Activated gamma-delta T cell (primary cell): ENCODE data around the gene MT1B.

Experiments used
- DNase-seq: peaks from one replicate; lab custom pipeline; 2025; lab: John Stamatoyannopoulos, UW

MT1B gene

GRCh38 chr16:56684926-56685590 lies 33.4 kb downstream of the MT1B start:
- no peak for DNase-seq

- no peak for DNase-seq
These were observed 35.1 kb downstream of the MT1B start for GRCh38 chr16:56686758-56687157.

- no peak for DNase-seq
These were observed 37.1 kb downstream of the MT1B start for GRCh38 chr16:56688762-56689161.

DNA sequence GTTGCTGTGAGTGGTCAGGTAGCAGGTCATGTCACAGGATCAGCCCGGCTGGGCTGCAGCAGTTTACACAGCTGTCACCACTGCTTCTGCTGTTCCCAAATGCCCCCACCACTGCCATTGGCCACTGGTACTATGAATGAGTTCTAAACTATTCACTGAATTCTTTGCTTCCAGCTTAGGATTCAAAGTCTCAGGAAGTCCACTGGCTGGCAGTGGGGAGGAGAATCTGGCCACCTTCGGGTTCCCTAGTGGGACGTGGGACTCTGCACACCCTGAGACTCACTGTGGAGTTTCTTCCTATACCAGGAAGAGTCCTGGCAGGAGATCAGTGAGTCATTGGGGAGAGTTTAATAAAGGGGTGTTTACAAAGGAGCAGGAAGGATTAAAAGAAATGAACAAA lies 37.5 kb downstream of the MT1B start:
- no peak for DNase-seq

DNA sequence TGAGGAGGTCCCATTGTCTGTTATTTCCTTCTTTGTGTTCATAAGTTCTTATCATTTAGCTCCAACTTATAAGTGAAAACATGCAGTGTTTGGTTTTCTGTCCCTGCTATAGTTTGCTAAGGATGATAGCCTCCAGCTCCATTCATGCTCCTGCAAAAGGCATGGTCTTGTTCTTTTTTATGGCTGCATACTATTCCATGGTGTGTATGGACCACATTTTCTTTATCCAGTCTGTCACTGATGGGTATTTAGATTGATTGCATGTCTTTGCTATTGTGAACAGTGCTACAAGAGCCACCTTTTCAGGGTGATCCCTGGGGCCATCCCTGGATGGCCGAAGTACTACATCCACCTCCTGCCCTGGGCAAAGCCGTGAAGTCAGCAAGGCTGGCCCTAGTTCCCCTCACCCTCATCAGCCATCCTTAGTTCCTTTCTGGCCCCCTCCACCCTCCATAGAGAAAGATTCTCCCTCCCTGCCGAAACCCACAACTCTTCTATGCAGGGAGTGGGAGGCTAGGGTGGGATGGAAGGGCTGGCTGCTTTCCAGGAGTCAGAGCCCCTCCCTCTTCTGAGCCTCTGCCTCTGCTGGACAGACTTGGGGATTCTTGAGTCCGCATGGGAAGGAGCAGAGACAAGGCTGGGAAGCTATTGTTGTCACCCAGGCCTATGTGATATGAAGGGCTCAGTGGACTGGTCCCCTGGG lies 38.9 kb downstream of the MT1B start:
- DNase-seq, result no peak

- no peak for DNase-seq
These were observed 40.2 kb downstream of the MT1B start for GRCh38 chr16:56691885-56692284.

- no peak for DNase-seq
These were observed 43.6 kb downstream of the MT1B start for GRCh38 chr16:56695246-56695645.

GRCh38 chr16:56697456-56698155 lies 45.9 kb downstream of the MT1B start:
- no peak for DNase-seq

- no peak for DNase-seq
These were observed 48.5 kb downstream of the MT1B start for GRCh38 chr16:56700195-56700594.

GRCh38 chr16:56700631-56701030 lies 48.9 kb downstream of the MT1B start:
- no peak for DNase-seq

- DNase-seq, result no peak
These were observed 49.8 kb downstream of the MT1B start for GRCh38 chr16:56701534-56701933.
